Panc1 (cell line): ENCODE results near the gene U2AF1L4. TPM values are rescaled to one million over a fixed set of nuclear protein-coding genes. Genes with fewer than 3 reads are reported as not detected.
"Not testable (repeated sequence)": the region's sequence is repeated elsewhere in the genome, so short reads cannot be mapped to it uniquely, and the experiment has no call there.

ENCODE experiments used
- ATAC-seq: fragments of 200-7000 bp; cut with Tn5 transposase; 2 replicates; pipeline ENCODE4 v1.9.1; 2020; ENCODE audit warnings: mild to moderate bottlenecking, moderate library complexity
- BruUV-seq: library from RNA; stranded (reverse); fragments of 400-500 nt; replicated peaks from 2 replicates; lab custom pipeline; 2021; lab: Mats Ljungman, UMichigan
- CTCF ChIA-PET: fragments of 300-600 bp; sonication (Branson Sonifier 250); formaldehyde crosslinking; loops from one replicate; lab custom pipeline; 2022; ENCODE audit warnings: antibody characterized with exemption; lab: Charles Lee
- POLR2A ChIA-PET: fragments of 300-600 bp; sonication (Branson Sonifier 250); formaldehyde crosslinking; loops from one replicate; lab custom pipeline; 2022; ENCODE audit warnings: antibody characterized with exemption; lab: Charles Lee
- DNase-seq: peaks from one replicate; pipeline ENCODE4 v3.0.0-alpha.2; 2010; ENCODE audit warnings: low read depth, low spot score
- H3K27ac ChIP-seq: 2 replicates; pipeline ENCODE4 v1.5.1; 2011; ENCODE audit warnings: mild to moderate bottlenecking, low read length, inconsistent platforms
- H3K27me3 ChIP-seq: fragments of 200-500 bp; sonication (Bioruptor generic); 2 replicates; pipeline ENCODE4 v1.6.0; 2014; ENCODE audit warnings: low read length, inconsistent platforms; ENCODE audit not compliant: control insufficient read depth, insufficient read depth
- H3K36me3 ChIP-seq: fragments of 200-500 bp; sonication (Bioruptor generic); 2 replicates; pipeline ENCODE4 v1.5.1; 2014; ENCODE audit warnings: inconsistent platforms, mild to moderate bottlenecking, low read length, moderate library complexity; ENCODE audit not compliant: control insufficient read depth, insufficient read depth
- H3K4me1 ChIP-seq: 2 replicates; pipeline ENCODE4 v1.5.1; 2011; ENCODE audit warnings: inconsistent platforms, mild to moderate bottlenecking, low read length, moderate library complexity; ENCODE audit not compliant: control insufficient read depth, insufficient read depth
- H3K4me3 ChIP-seq, 2 experiments: 2 replicates each; pipeline ENCODE4 v1.5.1; 2011 to 2012; ENCODE audit warnings: low read depth in 2 of 2, low read length in 2 of 2, mild to moderate bottlenecking in 2 of 2, inconsistent platforms in 1 of 2, moderate library complexity in 1 of 2
- H3K9me3 ChIP-seq: fragments of 200-500 bp; sonication (Bioruptor generic); 2 replicates; pipeline ENCODE4 v1.5.1; 2014; ENCODE audit warnings: low read depth, mild to moderate bottlenecking, inconsistent platforms, low read length, moderate library complexity; ENCODE audit not compliant: control insufficient read depth, insufficient read depth
- CTCF ChIP-seq: fragments of 450-650 bp; IDR thresholded peaks from 2 replicates; pipeline ENCODE4 v1.5.1; 2017; ENCODE audit warnings: mild to moderate bottlenecking
- POLR2AphosphoS5 ChIP-seq: IDR thresholded peaks from 2 replicates; pipeline ENCODE4 v1.6.1; 2012; ENCODE audit warnings: mild to moderate bottlenecking, low read depth, low read length, moderate library complexity
- REST ChIP-seq, 2 experiments: IDR thresholded peaks; 2 replicates each; pipeline ENCODE4 v1.6.1; 2011 to 2012; ENCODE audit warnings: low read depth in 2 of 2, control low read depth in 1 of 2, low read length in 1 of 2, mild to moderate bottlenecking in 1 of 2, moderate library complexity in 1 of 2; ENCODE audit not compliant: insufficient read depth in 1 of 2
- SIN3A ChIP-seq: IDR thresholded peaks from 2 replicates; pipeline ENCODE4 v1.6.1; 2012; ENCODE audit warnings: low read depth, mild to moderate bottlenecking, low read length, moderate library complexity, borderline replicate concordance; ENCODE audit not compliant: insufficient read depth
- TCF7L2 ChIP-seq: IDR thresholded peaks from 2 replicates; pipeline ENCODE4 v1.6.1; 2011; ENCODE audit warnings: mild to moderate bottlenecking, low read depth, low read length, inconsistent platforms
- in situ Hi-C: cut with HindIII; loops from 2 replicates; pipeline ENCODE4 v1.10.0; 2016; ENCODE audit warnings: low sequenced_read_pairs, low pct_unique_long_range_greater_than_20kb
- intact Hi-C: fragments of 100-400 bp; cut with micrococcal nuclease; formaldehyde crosslinking; loops from one replicate; pipeline ENCODE4 v1.10.0; 2022; ENCODE audit not compliant: unreplicated experiment
- total RNA-seq: library from RNA; stranded (reverse); gene quantifications from one replicate; pipeline ENCODE4 v1.2.1, GENCODE V29; 2021; ENCODE audit not compliant: unreplicated experiment

The U2AF1L4 gene
- total RNA-seq, 1 experiment from 2014 or later = 29.8 TPM

GRCh38 chr19:35773020-35773806 lies 28.0 kb upstream of the U2AF1L4 start:
- DNase-seq (no peak), ATAC-seq (no peak)
- intact Hi-C loops (no loop called here), in situ Hi-C loops (no loop called here)
- ChIA-PET POLR2A (no interaction called here), CTCF (interaction anchor here (0.6 kb wide), 1 partner anchor 28 kb away, joined by 3 read pairs; the partner anchor contains the start of genes PSENEN and U2AF1L4)
- H3K27ac ChIP-seq = no peak overlapping the region
- H3K4me3 ChIP-seq = no peak overlapping the region
- H3K4me1 ChIP-seq = peaks cover 11% of the 10 kb centered on the region; the same call in 1 of the 2 replicates
- no peaks in the 10 kb centered on the region for H3K27me3 ChIP-seq
- TF ChIP-seq SIN3A = no peak
- no peak for TF ChIP-seq CTCF
- no peak for TF ChIP-seq TCF7L2
- no peak for TF ChIP-seq REST (IDR thresholded peaks at IDR 0.05; ENCODE audit: insufficient read depth in 1 of 2, low read depth in 2 of 2, low read length in 1 of 2)
- peak; percentile 36; the same call in 1 of the 2 replicates for TF ChIP-seq POLR2AphosphoS5
- no peaks in the 10 kb centered on the region for H3K36me3 ChIP-seq
- no peaks in the 10 kb centered on the region for H3K9me3 ChIP-seq
- BruUV-seq = no TSS peak

DNA sequence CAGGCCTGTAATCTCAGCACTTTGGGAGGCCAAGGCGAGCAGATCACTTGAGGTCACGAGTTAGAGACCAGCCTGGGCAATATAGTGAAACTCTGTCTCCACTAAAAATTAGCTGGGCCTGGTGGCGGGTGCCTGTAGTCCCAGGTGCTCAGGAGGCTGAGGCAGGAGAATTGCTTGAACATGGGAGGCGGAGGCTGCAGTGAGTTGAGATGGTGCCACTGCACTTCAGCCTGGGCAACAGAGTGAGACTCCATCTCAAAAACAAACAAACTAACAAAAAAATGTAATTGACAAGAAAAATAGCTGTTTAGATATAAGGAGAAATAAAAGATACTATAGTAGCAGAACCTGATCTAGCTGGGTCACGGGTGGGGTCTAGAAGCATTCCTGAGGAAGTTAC lies 27.1 kb upstream of the U2AF1L4 start:
- in situ Hi-C loops, H3K27me3 ChIP-seq, H3K9me3 ChIP-seq, ATAC-seq, H3K36me3 ChIP-seq, CTCF ChIA-PET, POLR2A ChIA-PET, H3K4me3 ChIP-seq, DNase-seq, H3K27ac ChIP-seq, BruUV-seq, intact Hi-C loops: not testable (repeated sequence)
- H3K4me1 ChIP-seq = peaks cover 11% of the 10 kb centered on the region; the same call in 1 of the 2 replicates

GRCh38 chr19:35768082-35768421 lies 22.8 kb upstream of the U2AF1L4 start:
- POLR2A ChIA-PET = interaction anchor here (0.6 kb wide), 1 partner anchor 115 kb away, joined by 6 read pairs; no protein-coding TSS in a partner anchor
- no peak for ATAC-seq

More at GRCh38 chr19:35768082-35768421, 22.8 kb upstream of the U2AF1L4 start:
- Histone ChIP-seq H3K4me1 (no peaks in the 10 kb centered on the region), H3K27me3 (no peaks in the 10 kb centered on the region), H3K27ac (no peak overlapping the region), H3K4me3 (no peak overlapping the region), H3K9me3 (no peaks in the 10 kb centered on the region), H3K36me3 (no peaks in the 10 kb centered on the region)
- intact Hi-C loops (no loop called here), in situ Hi-C loops (no loop called here)
- BruUV-seq = no TSS peak
- CTCF ChIA-PET = no interaction called here
- TF ChIP-seq TCF7L2 (no peak), POLR2AphosphoS5 (no peak), REST (IDR thresholded peaks at IDR 0.05; ENCODE audit: insufficient read depth in 1 of 2, low read depth in 2 of 2, low read length in 1 of 2) (no peak), SIN3A (no peak), CTCF (no peak)
- no peak for DNase-seq
